HG03342 (cell line): ENCODE results near the gene COL6A3.

Experiments used
- ATAC-seq: cut with Tn5 transposase; IDR thresholded peaks from one replicate; pipeline ENCODE4 v1.9.1; 2021; ENCODE audit warnings: mild to moderate bottlenecking, moderate library complexity; ENCODE audit not compliant: unreplicated experiment

The COL6A3 gene

GRCh38 chr2:237276716-237277490 lies 137.1 kb downstream of the COL6A3 start:
- no peak for ATAC-seq
